ENCODE measurements around the gene RAI14.

- TF ChIP-seq, protein P1, sequence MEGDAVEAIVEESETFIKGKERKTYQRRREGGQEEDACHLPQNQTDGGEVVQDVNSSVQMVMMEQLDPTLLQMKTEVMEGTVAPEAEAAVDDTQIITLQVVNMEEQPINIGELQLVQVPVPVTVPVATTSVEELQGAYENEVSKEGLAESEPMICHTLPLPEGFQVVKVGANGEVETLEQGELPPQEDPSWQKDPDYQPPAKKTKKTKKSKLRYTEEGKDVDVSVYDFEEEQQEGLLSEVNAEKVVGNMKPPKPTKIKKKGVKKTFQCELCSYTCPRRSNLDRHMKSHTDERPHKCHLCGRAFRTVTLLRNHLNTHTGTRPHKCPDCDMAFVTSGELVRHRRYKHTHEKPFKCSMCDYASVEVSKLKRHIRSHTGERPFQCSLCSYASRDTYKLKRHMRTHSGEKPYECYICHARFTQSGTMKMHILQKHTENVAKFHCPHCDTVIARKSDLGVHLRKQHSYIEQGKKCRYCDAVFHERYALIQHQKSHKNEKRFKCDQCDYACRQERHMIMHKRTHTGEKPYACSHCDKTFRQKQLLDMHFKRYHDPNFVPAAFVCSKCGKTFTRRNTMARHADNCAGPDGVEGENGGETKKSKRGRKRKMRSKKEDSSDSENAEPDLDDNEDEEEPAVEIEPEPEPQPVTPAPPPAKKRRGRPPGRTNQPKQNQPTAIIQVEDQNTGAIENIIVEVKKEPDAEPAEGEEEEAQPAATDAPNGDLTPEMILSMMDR (IDR thresholded peaks at IDR 0.05; ENCODE audit: low read length), result no peak
- no peak for TF ChIP-seq EZH2 (optimal IDR thresholded peaks at IDR 0.05; ENCODE audit: low read depth, low read length)
- no peak for TF ChIP-seq EZH2phosphoT487 (IDR thresholded peaks at IDR 0.05; ENCODE audit: low read length)
These were observed 3.2 kb upstream of the RAI14 start for GRCh38 chr5:34652914-34653313.

All from MM.1S (cell line).